Measurements from ENCODE around the gene RCHY1. TPM values are rescaled to one million over a fixed set of nuclear protein-coding genes. Genes with fewer than 3 reads are reported as not detected.

The RCHY1 gene
- total RNA-seq, 1 donor from 2014 or later = 33.4 TPM

- no peak overlapping the region for H2AFZ ChIP-seq (replicated peaks)
- no peak overlapping the region for H3K9ac ChIP-seq
- no peak overlapping the region for H3K4me3 ChIP-seq
- peaks cover 4% of the 10 kb centered on the region for H3K4me1 ChIP-seq
- H3K27ac ChIP-seq = no peak overlapping the region
- Mint-ChIP-seq H3K36me3 (peaks cover 25% of the 10 kb centered on the region), H3K4me3 (no peak overlapping the region), H3K27ac (no peak overlapping the region), H3K27me3 (ENCODE audit: insufficient read depth, low read depth) (no peaks in the 10 kb centered on the region), H3K4me1 (no peaks in the 10 kb centered on the region), H3K9me3 (no peaks in the 10 kb centered on the region)
- no peaks in the 10 kb centered on the region for H3K27me3 ChIP-seq
- H3F3A ChIP-seq (ENCODE audit: low read depth) = peaks cover 15% of the 10 kb centered on the region
- DNase-seq (ENCODE audit: low spot score) = peak; percentile 2
- TF ChIP-seq, protein P1, sequence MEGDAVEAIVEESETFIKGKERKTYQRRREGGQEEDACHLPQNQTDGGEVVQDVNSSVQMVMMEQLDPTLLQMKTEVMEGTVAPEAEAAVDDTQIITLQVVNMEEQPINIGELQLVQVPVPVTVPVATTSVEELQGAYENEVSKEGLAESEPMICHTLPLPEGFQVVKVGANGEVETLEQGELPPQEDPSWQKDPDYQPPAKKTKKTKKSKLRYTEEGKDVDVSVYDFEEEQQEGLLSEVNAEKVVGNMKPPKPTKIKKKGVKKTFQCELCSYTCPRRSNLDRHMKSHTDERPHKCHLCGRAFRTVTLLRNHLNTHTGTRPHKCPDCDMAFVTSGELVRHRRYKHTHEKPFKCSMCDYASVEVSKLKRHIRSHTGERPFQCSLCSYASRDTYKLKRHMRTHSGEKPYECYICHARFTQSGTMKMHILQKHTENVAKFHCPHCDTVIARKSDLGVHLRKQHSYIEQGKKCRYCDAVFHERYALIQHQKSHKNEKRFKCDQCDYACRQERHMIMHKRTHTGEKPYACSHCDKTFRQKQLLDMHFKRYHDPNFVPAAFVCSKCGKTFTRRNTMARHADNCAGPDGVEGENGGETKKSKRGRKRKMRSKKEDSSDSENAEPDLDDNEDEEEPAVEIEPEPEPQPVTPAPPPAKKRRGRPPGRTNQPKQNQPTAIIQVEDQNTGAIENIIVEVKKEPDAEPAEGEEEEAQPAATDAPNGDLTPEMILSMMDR (IDR thresholded peaks at IDR 0.05) = no peak
- no peak for TF ChIP-seq EZH2phosphoT487 (IDR thresholded peaks at IDR 0.05)
- no peak for TF ChIP-seq EZH2 (IDR thresholded peaks at IDR 0.05)
- H3K9me3 ChIP-seq (ENCODE audit: low read depth) = no peaks in the 10 kb centered on the region
- H3K36me3 ChIP-seq = peaks cover 27% of the 10 kb centered on the region
- no peaks in the 10 kb centered on the region for H4K20me1 ChIP-seq (ENCODE audit: low read depth)
- H3K4me2 ChIP-seq = no peak overlapping the region
- H3K79me2 ChIP-seq (ENCODE audit: low read depth) = no peaks in the 10 kb centered on the region
These were observed 30.0 kb downstream of the RCHY1 start for GRCh38 chr4:75484190-75484589.

GRCh38 chr4:75477201-75477600 lies 37.0 kb downstream of the RCHY1 start:
- Mint-ChIP-seq H3K27ac (no peak overlapping the region), H3K36me3 (peaks cover 50% of the 10 kb centered on the region), H3K4me1 (no peaks in the 10 kb centered on the region), H3K9me3 (peaks cover 7% of the 10 kb centered on the region), H3K4me3 (no peak overlapping the region), H3K27me3 (ENCODE audit: insufficient read depth, low read depth) (peaks cover 3% of the 10 kb centered on the region)
- H3K9me3 ChIP-seq (ENCODE audit: low read depth) = no peaks in the 10 kb centered on the region
- no peaks in the 10 kb centered on the region for H3K4me1 ChIP-seq
- no peak overlapping the region for H3K9ac ChIP-seq
- no peaks in the 10 kb centered on the region for H3F3A ChIP-seq (ENCODE audit: low read depth)
- peaks cover 9% of the 10 kb centered on the region for H3K36me3 ChIP-seq
- no peak for DNase-seq (ENCODE audit: low spot score)
- no peak for TF ChIP-seq EZH2 (IDR thresholded peaks at IDR 0.05)
- no peak for TF ChIP-seq EZH2phosphoT487 (IDR thresholded peaks at IDR 0.05)
- TF ChIP-seq, protein P1 (IDR thresholded peaks at IDR 0.05) = no peak
- no peaks in the 10 kb centered on the region for H3K79me2 ChIP-seq (ENCODE audit: low read depth)
- H3K4me2 ChIP-seq = no peak overlapping the region
- H2AFZ ChIP-seq (replicated peaks) = no peak overlapping the region
- no peak overlapping the region for H3K4me3 ChIP-seq
- no peaks in the 10 kb centered on the region for H4K20me1 ChIP-seq (ENCODE audit: low read depth)
- H3K27ac ChIP-seq = no peak overlapping the region
- no peaks in the 10 kb centered on the region for H3K27me3 ChIP-seq

- H3K9ac ChIP-seq = no peak overlapping the region
- no peaks in the 10 kb centered on the region for H3K36me3 ChIP-seq
- Mint-ChIP-seq H3K4me3 (no peak overlapping the region), H3K9me3 (no peaks in the 10 kb centered on the region), H3K27me3 (ENCODE audit: insufficient read depth, low read depth) (no peaks in the 10 kb centered on the region), H3K4me1 (no peaks in the 10 kb centered on the region), H3K36me3 (peaks cover 7% of the 10 kb centered on the region), H3K27ac (no peak overlapping the region)
- no peak overlapping the region for H3K4me3 ChIP-seq
- H3K27me3 ChIP-seq = no peaks in the 10 kb centered on the region
- H3K9me3 ChIP-seq (ENCODE audit: low read depth) = no peaks in the 10 kb centered on the region
- no peak overlapping the region for H2AFZ ChIP-seq (replicated peaks)
- no peaks in the 10 kb centered on the region for H3F3A ChIP-seq (ENCODE audit: low read depth)
- no peaks in the 10 kb centered on the region for H4K20me1 ChIP-seq (ENCODE audit: low read depth)
- no peaks in the 10 kb centered on the region for H3K4me1 ChIP-seq
- no peak overlapping the region for H3K4me2 ChIP-seq
- no peaks in the 10 kb centered on the region for H3K79me2 ChIP-seq (ENCODE audit: low read depth)
- no peak for DNase-seq (ENCODE audit: low spot score)
- H3K27ac ChIP-seq = no peak overlapping the region
- TF ChIP-seq, protein P1 (IDR thresholded peaks at IDR 0.05) = no peak
- TF ChIP-seq EZH2 (IDR thresholded peaks at IDR 0.05) (no peak), EZH2phosphoT487 (IDR thresholded peaks at IDR 0.05) (no peak)
These were observed 43.5 kb downstream of the RCHY1 start for GRCh38 chr4:75470738-75471137.

Measured in neural progenitor cell (in vitro differentiated cells).